ENCODE data around the gene TIGIT. TPM values are rescaled to one million over a fixed set of nuclear protein-coding genes. Genes with fewer than 3 reads are reported as not detected.

TIGIT gene
- total and polyA plus RNA-seq, 10 of the 15 experiments (the other 5 are each of a cell fraction or from before 2014, with no cell fraction given), result 0.08 to 4.7 (median 0.94) TPM

GRCh38 chr3:114290911-114291901, 2.6 kb upstream of the TIGIT start (continued):
- TF ChIP-seq USF2 (IDR thresholded peaks at IDR 0.05; ENCODE audit: borderline replicate concordance, low read depth, low read length) (no peak), ZNF687 (IDR thresholded peaks at IDR 0.05) (no peak), NFIC (IDR thresholded peaks at IDR 0.05; ENCODE audit: low read depth, low read length) (peak; percentile 86), ZBTB40 (IDR thresholded peaks at IDR 0.05; ENCODE audit: borderline replicate concordance) (no peak), SUZ12 (IDR thresholded peaks at IDR 0.05; ENCODE audit: unreplicated experiment) (no peak), SKIL (IDR thresholded peaks at IDR 0.05; ENCODE audit: low read depth, poor library complexity, severe bottlenecking) (peak; percentile 83), TCF12 (IDR thresholded peaks at IDR 0.05; ENCODE audit: low read depth, low read length) (peak; percentile 86), CBX3 (IDR thresholded peaks at IDR 0.05; ENCODE audit: borderline replicate concordance, low read depth) (no peak), STAT3 (IDR thresholded peaks at IDR 0.05; ENCODE audit: low read depth, low read length) (no peak), RCOR1 (conservative IDR thresholded peaks at IDR 0.05; ENCODE audit: low read depth, low read length) (no peak), PAX8 (IDR thresholded peaks at IDR 0.05) (no peak), ZNF217 (IDR thresholded peaks at IDR 0.05) (0 out of 2 replicates have a peak, but pooled peaks have one; percentile 33), MTA2 (IDR thresholded peaks at IDR 0.05; ENCODE audit: low read depth) (peak; percentile 90; the same call in 1 of the 2 replicates), SMARCA5 (IDR thresholded peaks at IDR 0.05) (peak; percentile 96), TCF7 (IDR thresholded peaks at IDR 0.05; ENCODE audit: borderline replicate concordance) (no peak), MXI1 (IDR thresholded peaks at IDR 0.05; ENCODE audit: low read depth, low read length) (no peak), NR2F1 (conservative IDR thresholded peaks at IDR 0.05) (peak; percentile 87)

All from GM12878 (cell line).